Effector CD4-positive, alpha-beta T cell (primary cell): ENCODE data around the gene CCDC85C.

Experiments used
- DNase-seq: peaks from one replicate; pipeline ENCODE4 v3.0.0-alpha.2; 2020

Gene CCDC85C

GRCh38 chr14:99552572-99553216, 51.3 kb downstream of the CCDC85C start:
- no peak for DNase-seq

GRCh38 chr14:99552021-99552553, 51.9 kb downstream of the CCDC85C start:
- DNase-seq: no peak

DNA sequence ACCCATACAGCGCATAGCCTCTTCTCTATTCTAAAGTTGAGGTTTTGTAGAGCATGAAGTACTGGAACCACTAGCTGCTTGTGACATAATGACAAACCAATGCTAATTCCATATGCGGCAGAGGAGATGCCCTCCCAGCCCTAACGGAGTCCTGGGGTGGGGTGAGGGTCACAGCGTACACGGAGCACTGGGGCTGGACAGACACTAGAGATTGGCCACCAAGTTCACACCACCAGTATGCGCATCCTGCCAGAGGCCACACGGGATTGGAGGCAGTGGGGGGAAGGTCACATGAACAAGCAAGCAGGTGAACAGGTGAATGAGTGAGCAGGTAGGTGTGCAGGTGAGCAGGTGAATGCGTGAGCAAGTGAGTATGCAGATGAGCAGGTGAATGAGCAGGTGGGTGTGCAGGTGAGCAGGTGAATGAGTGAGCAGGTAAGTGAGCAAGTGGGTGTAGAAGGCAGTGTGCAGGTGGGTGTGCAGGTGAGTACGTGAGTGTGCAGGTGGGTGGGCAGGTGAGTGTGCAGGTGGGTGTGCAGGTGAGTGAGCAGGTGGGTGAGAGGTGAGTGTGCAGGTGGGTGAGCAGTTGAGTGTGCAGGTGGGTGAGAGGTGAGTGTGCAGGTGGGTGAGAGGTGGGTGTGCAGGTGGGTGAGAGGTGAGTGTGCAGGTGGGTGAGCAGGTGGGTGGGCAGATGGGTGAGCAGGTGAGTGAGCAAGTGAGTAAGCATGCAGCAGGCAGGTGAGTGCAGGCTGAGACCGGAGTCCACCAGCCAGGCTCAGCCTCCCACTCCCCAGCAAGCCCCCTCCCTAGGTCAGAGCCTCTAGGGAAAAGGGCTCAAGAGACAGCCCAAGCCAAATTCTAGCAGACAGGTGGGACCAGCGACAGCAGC, 52.7 kb downstream of the CCDC85C start:
- DNase-seq: no peak

- no peak for DNase-seq
Observed at GRCh38 chr14:99550387-99550992, 53.5 kb downstream of the CCDC85C start.

- no peak for DNase-seq
Observed at GRCh38 chr14:99549684-99550083, 54.3 kb downstream of the CCDC85C start.

DNA sequence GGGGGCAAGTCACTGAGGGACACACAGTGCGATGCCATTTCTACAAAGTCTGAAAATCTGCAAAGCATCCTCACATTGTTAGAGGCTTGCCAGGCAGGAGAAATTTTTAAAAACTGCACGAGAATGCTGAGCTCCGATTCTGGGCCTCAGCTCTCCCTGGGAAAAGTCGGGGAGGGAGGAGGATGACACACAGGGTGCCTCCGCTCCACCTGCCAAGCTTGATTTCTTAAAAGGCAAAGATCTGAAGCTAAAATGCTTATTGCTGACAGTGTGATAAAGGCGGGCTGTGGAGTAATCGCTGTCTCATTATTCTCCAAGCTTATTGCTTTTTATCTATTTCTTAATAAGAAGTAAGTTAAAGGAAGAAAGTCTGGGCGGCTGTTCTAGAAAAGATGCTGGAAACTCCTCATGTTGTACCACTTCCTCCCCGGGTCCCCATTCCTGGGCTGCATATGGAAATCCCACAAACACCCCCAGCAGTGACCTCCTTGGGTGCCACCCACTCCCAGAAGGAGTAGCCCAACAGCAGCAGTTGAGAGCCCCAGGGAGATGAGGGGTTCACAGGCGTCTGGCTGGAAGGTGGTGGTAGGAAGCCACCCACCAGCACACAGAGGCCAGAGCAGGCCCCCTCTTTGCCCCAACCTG, 55.0 kb downstream of the CCDC85C start:
- no peak for DNase-seq

GRCh38 chr14:99548255-99548654, 55.8 kb downstream of the CCDC85C start:
- DNase-seq: no peak

DNA sequence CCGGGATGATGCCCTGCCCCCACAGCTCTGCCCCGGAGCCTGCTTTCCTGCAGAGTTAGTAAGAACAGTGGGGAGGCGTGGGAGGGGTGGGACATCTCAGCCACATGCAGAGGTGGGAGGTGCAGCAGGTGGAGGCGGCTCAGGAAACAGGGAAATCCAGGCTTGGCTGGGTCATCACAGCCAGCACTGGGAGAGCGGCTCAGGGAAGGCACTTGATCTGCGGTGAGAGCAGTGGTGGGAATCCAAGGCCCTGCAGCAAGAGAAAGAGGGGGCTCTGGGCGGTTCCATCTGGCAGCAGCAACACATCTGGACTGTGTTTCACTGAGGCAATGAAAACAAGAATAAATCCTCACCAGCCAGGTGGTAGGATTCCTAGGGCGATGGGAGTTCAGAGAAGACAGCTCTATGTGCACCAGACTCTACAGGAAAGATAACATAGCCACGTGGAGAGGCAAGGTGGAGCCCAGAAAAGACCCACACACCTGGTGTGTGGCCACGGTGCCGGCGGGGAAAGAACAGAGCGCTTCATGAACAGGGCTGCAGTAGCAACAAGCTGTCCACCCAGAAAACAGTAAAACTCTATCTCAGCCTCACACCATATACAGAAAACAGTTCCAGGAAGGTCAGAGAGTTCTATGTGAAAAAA, 57.6 kb downstream of the CCDC85C start:
- no peak for DNase-seq

DNA sequence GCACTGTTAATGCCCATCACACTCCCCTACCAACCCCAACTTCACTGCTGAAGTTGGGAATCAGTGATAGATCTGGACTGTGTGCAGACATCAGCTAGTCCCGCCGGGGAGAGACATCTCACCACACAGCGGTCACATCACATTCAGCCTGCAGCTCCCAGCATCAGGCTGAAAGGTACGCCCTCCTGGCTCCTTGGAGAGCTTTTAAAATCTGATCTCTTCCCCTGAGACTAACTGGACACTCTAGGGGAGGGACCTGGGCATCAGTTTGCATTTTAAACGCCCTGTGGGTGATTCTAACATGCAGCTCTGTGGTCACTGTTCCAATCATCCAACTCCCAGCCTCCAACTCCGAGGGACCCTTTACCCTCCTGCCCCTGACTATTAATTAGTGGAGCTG, 58.4 kb downstream of the CCDC85C start:
- DNase-seq: no peak

DNA sequence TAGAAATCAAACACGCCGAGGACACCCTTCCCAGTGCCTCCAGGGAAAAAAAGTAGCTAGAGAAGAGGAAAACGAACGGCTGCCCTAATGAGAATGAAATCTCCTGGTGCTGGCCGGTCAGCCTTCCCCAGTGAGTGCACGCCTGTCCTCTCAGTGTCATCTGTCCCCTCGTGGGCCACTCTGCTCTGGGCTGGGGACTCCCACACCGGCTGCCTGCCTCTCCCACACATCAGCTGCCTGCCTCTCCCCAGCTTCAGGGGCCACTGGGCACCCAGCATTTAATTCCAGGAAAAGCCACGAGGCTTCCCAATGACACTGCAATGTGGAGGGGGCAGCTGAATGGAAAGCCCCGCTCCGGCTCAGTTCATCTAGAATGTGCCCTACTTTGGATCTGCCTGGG, 59.0 kb downstream of the CCDC85C start:
- DNase-seq: no peak

- no peak for DNase-seq
Observed at GRCh38 chr14:99543985-99544384, 60.0 kb downstream of the CCDC85C start.

DNA sequence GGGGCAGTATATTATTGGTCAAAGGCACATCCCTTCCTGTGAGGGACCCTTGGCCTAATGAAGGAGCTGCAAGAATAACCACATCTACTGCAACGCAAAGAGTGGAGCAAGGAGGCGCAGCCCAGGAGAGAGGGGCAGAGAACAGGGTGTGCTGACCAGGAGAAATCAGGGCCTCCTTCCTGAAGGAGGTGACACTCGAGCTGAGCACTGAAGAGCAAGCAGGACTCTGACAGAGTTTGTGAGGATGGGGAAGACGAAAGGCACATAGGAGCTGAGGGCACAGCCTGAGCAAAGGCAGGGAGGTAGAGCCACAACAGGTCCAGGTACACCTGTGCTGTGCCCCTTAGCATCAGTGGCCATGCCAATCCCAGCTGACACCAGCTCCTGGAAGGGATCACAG, 60.6 kb downstream of the CCDC85C start:
- DNase-seq: no peak

DNA sequence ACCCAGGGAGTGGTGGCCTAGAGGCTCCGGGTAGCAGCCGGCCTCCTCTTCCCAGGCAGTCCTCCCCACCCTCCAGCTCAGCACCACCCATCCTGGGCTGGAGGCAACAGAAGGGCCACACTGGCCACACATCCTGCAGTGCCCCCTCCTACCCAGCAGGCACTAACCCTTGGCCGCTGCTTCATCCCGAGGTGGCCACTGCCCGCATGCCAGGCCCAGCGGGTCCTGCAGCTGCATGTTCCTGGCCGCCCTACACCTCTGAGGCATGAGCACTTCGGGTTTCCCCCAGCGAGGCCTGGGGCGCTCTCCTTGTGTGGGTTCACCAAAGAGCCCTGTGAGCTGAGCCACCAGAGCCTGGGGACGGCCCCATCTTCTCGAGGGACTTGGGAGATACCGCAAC, 61.4 kb downstream of the CCDC85C start:
- DNase-seq: no peak

DNA sequence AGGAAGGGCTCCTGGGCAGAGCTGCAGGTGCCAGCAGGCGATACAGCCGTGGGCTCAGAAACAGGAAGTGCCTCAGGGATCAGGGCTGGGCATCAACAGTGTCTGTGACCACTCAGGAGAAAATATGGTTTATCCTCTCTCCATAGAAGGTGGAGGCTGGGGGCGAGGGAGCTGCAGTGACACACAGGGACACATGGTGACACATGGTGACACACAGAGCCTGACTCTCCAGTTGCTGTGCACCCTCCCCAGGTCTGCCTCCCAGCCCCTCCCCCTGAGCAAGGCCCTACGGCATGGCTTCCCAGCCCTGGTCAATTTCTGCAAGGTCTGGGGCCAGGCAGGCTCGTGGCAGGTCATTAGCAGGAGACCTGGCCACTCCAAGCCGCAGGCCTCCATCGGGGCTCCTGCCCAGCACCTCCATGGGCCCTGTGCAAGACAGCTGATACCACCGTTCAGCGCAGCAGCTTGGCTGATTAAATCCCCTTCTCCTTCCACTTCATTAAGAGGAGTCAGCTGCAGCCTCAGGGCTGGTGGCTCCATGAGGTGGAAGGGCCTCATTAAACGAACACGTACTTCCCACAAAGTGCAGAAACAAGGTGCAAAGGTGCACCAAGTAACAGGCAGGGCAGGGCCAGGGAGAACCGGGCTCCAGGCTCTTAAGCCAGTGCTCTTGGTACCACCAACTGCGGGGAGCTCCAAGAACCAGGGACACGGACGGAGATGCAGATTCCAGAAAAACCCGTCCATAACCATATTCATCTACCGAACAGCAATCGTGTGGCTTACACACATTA, 62.1 kb downstream of the CCDC85C start:
- no peak for DNase-seq

DNA sequence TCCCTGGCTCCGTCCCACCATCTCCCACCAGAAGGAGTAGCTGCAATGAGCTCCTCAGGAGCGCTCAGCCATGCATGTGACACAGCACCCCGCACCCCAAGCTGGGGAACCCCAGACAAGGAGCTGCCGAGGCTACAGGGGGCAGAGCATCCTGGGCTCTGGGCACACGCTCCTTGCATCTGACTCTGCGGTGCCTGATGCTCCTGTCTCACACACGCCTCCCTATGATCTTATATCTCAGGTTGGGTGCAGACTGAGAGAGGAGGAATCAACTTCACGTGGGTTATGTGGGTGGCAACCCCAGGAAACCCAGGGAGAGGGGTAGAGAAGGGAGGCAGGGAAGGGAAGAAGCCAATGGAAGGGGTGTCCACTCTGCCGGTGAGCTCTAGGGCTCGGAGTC, 62.8 kb downstream of the CCDC85C start:
- no peak for DNase-seq

DNA sequence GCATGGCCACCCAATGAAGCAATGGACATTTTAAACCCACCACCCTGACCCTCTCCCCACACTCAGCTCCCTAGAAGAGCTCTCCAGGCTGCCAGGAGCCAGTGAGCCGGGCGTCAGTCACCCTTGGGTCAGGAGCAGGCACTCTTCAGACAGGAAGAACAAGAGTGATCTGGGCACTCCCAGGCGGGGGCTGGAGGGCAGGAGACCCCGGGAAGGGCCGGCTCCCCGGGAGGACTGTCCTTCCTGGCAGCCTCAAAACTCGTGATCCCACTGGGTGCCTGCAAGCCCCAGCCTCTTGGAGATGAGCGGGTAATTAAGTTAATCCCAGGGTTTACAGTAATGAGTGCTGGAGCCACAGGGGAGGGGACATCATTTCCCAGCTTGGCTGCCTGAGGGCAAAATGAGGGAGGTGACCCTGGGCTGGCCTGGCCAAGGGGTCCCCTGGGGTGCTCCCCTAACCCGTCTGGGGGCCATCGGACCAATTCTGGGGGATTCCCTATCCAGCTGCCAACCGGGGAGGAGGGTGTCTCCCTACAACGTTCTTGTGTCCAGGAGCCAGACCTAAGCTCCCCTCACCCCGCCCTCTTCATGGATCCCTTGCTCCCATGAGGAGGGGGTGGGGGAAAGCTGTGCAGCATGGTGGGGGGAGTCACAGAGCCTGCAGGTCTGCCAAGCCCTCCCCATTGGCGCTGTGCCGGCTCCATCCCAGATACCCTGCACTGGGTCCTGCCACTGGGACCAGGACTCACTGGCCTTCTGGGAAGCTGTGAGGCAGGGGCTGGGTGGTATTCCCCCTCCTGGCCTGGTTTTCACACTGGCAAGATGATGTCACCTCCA, 63.6 kb downstream of the CCDC85C start:
- no peak for DNase-seq

- no peak for DNase-seq
Observed at GRCh38 chr14:99539491-99539890, 64.5 kb downstream of the CCDC85C start.

- DNase-seq: no peak
Observed at GRCh38 chr14:99538733-99539132, 65.3 kb downstream of the CCDC85C start.

DNA sequence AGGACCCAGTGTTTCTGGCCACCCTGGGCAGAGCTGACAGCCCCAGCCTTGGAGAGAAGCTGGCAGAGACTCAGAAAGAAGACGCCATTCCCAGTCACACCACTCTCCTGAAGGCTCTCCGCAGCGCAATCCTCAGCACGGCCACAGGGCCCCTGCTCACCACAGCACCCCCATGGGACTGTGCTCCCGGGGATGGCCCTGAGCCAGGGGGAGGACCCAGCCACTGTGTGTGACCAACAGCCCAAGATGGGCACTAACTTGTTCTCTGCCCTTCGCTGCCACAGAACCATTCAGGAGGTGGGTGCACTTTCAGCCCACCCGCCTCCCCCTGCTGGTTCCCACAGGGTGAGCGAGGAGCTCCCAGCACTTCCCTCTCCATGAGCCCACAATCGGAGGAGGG, 65.7 kb downstream of the CCDC85C start:
- no peak for DNase-seq

DNA sequence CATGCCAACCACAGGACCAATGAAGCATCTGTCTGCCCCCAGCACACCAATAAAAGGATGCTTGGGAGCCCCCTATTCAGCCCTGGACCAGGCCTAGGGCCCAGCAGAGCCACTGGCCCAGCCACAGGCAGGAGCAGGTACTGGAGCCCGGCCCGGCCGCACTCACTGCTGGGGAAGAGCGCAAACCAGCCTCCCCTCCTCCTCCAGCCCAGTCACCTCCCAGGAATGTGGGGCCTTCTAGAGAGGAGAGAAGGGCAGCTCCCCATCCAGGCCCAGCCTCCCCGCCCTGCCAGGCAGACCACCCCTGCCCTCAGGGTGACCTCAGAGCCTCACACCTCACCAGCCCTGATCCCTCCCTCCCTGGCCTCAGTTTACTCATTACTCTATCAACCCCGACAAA, 66.6 kb downstream of the CCDC85C start:
- DNase-seq: no peak
